GM12878 (cell line): ENCODE measurements around the gene ENPP6. TPM values are rescaled to one million over a fixed set of nuclear protein-coding genes. Genes with fewer than 3 reads are reported as not detected.

Experiments
- ASH2L ChIP-seq: fragments of 300-600, 200-600 bp; sonication (generic); IDR thresholded peaks from 2 replicates; pipeline ENCODE4 v1.6.1; 2017; ENCODE audit warnings: low read depth, mild to moderate bottlenecking, borderline replicate concordance
- ATF2 ChIP-seq: IDR thresholded peaks from 2 replicates; pipeline ENCODE4 v1.6.1; 2012; ENCODE audit warnings: low read length, inconsistent platforms
- CBX5 ChIP-seq: sonication (generic); IDR thresholded peaks from 2 replicates; pipeline ENCODE4 v1.6.1; 2016; ENCODE audit warnings: low read depth, moderate library complexity, mild to moderate bottlenecking, inconsistent platforms
- DPF2 ChIP-seq: fragments of 450-650 bp; IDR thresholded peaks from 2 replicates; pipeline ENCODE4 v1.6.1; 2017; ENCODE audit warnings: mild to moderate bottlenecking
- GATAD2B ChIP-seq: fragments of 450-650 bp; conservative IDR thresholded peaks from 2 replicates; pipeline ENCODE4 v1.6.1; 2017; ENCODE audit warnings: low read depth, mild to moderate bottlenecking, moderate library complexity
- NFYB ChIP-seq: IDR thresholded peaks from 2 replicates; pipeline ENCODE4 v1.6.1; 2011; ENCODE audit warnings: low read depth, mild to moderate bottlenecking, low read length, improper control_type of control experiment, moderate library complexity; ENCODE audit not compliant: insufficient read depth
- NKRF ChIP-seq: fragments of 450-650 bp; conservative IDR thresholded peaks from 2 replicates; pipeline ENCODE4 v1.6.1; 2017; ENCODE audit warnings: mild to moderate bottlenecking, moderate library complexity
- NR2F1 ChIP-seq: fragments of 450-650 bp; conservative IDR thresholded peaks from 2 replicates; pipeline ENCODE4 v1.6.1; 2017; ENCODE audit warnings: mild to moderate bottlenecking
- PAX8 ChIP-seq: fragments of 450-650 bp; IDR thresholded peaks from 2 replicates; pipeline ENCODE4 v1.6.1; 2017; ENCODE audit warnings: mild to moderate bottlenecking, moderate library complexity
- POLR2A ChIP-seq: IDR thresholded peaks from 2 replicates; pipeline ENCODE4 v1.6.1; 2011; ENCODE audit warnings: low read depth, mild to moderate bottlenecking, low read length
- RCOR1 ChIP-seq: conservative IDR thresholded peaks from 2 replicates; pipeline ENCODE4 v1.6.1; 2012; ENCODE audit warnings: low read depth, low read length, improper control_type of control experiment
- RELA ChIP-seq: fragments of 450-650 bp; IDR thresholded peaks from 2 replicates; pipeline ENCODE4 v1.8.0; 2014; ENCODE audit warnings: borderline replicate concordance; ENCODE audit not compliant: partially characterized antibody
- SKIL ChIP-seq: fragments of 450-650 bp; IDR thresholded peaks from 2 replicates; pipeline ENCODE4 v1.6.1; 2017; ENCODE audit warnings: mild to moderate bottlenecking, low read depth, inconsistent platforms; ENCODE audit not compliant: poor library complexity, severe bottlenecking
- SMAD1 ChIP-seq: fragments of 450-650 bp; IDR thresholded peaks from 2 replicates; pipeline ENCODE4 v1.6.1; 2018; ENCODE audit warnings: mild to moderate bottlenecking, low read depth; ENCODE audit not compliant: partially characterized antibody
- TAF1 ChIP-seq: IDR thresholded peaks from 2 replicates; pipeline ENCODE4 v1.6.1; 2011; ENCODE audit warnings: mild to moderate bottlenecking, low read depth, low read length, borderline replicate concordance
- TBL1XR1 ChIP-seq: IDR thresholded peaks from 2 replicates; pipeline ENCODE4 v1.6.1; 2012; ENCODE audit warnings: low read depth, low read length, improper control_type of control experiment
- TCF3 ChIP-seq: IDR thresholded peaks from 2 replicates; pipeline ENCODE4 v1.6.1; 2012; ENCODE audit warnings: low read depth, mild to moderate bottlenecking, low read length, borderline replicate concordance; ENCODE audit not compliant: insufficient read depth
- YBX1 ChIP-seq: fragments of 450-650 bp; IDR thresholded peaks from 2 replicates; pipeline ENCODE4 v1.6.1; 2016; ENCODE audit warnings: antibody characterized with exemption
- ZNF207 ChIP-seq: fragments of 450-650 bp; IDR thresholded peaks from 2 replicates; pipeline ENCODE4 v1.6.1; 2014; ENCODE audit warnings: antibody characterized with exemption, mild to moderate bottlenecking, borderline replicate concordance
- ZNF622 ChIP-seq: fragments of 450-650 bp; IDR thresholded peaks from 2 replicates; pipeline ENCODE4 v1.6.1; 2017; ENCODE audit warnings: mild to moderate bottlenecking, inconsistent platforms
- ZNF687 ChIP-seq: fragments of 450-650 bp; IDR thresholded peaks from 2 replicates; pipeline ENCODE4 v1.6.1; 2017; ENCODE audit warnings: mild to moderate bottlenecking, moderate library complexity
- ZSCAN29 ChIP-seq: fragments of 450-650 bp; IDR thresholded peaks from 2 replicates; pipeline ENCODE4 v1.6.1; 2017; ENCODE audit warnings: mild to moderate bottlenecking, moderate library complexity
- polyA plus RNA-seq, 11 experiments: library from polyadenylated mRNA; depleted of rRNA in 4 of 11; unstranded in 6 of 11; stranded (reverse) in 5 of 11; fragments of >200 nt; fragmentation: Nextera tagmentation in 4 of 11; fragmentation: Illumina TruSeq in 1 of 11; extraction: Ambion mirVana in 4 of 11; extraction: Trizol in 1 of 11; gene quantifications; 1 replicate in 1 of 11; 2 replicates in 10 of 11; pipeline versions ENCODE4 v1.2.1 to v1.2.3, GENCODE V29; 2011 to 2016; ENCODE audit warnings: inconsistent platforms in 2 of 11, missing spikeins in 2 of 11, low read depth in 1 of 11
- total RNA-seq, 4 experiments: library from RNA; depleted of rRNA in 3 of 4; stranded (reverse); fragments of >200 nt in 3 of 4; fragmentation: Illumina TruSeq in 1 of 4; extraction: Trizol in 1 of 4; gene quantifications; 2 replicates each; pipeline versions ENCODE4 v1.2.1 to v1.2.3, GENCODE V29; 2013 to 2021

ENPP6 gene
- total and polyA plus RNA-seq, 10 of the 15 experiments (the other 5 are each of a cell fraction or from before 2014, with no cell fraction given) = 0.04 to 1.0 (median 0.44) TPM; not detected in 1

- TF ChIP-seq NKRF (no peak), TAF1 (no peak), DPF2 (no peak), GATAD2B (no peak), ZNF687 (peak; percentile 58), POLR2A (no peak; the same call in 1 of the 2 replicates), RELA (no peak), CBX5 (no peak), TCF3 (0 out of 2 replicates have a peak, but pooled peaks have one; percentile 55), YBX1 (no peak), PAX8 (peak; percentile 89; the same call in 1 of the 2 replicates), ZNF207 (no peak), ZSCAN29 (no peak), RCOR1 (no peak), ATF2 (peak; percentile 52), TBL1XR1 (no peak), SMAD1 (no peak), NR2F1 (peak; percentile 63), NFYB (no peak), ZNF622 (no peak), SKIL (no peak), ASH2L (no peak)
Measured at GRCh38 chr4:184267206-184267608, 49.5 kb upstream of the ENPP6 start (continued).
